Stimulated activated CD8-positive, alpha-beta memory T cell treated with anti-CD3 and anti-CD28 coated beads, Interleukin-4, amount 100 ng/mL, for 48 hours (primary cell): ENCODE measurements around the gene RASAL2.
"Not testable (repeated sequence)": the region's sequence is repeated elsewhere in the genome, so short reads cannot be mapped to it uniquely, and the experiment has no call there.

Source experiments
- DNase-seq: peaks from one replicate; pipeline ENCODE4 v3.0.0-alpha.2; 2020

Gene RASAL2

GRCh38 chr1:178241837-178242236, 147.9 kb downstream of the RASAL2 start:
- no peak for DNase-seq

DNA sequence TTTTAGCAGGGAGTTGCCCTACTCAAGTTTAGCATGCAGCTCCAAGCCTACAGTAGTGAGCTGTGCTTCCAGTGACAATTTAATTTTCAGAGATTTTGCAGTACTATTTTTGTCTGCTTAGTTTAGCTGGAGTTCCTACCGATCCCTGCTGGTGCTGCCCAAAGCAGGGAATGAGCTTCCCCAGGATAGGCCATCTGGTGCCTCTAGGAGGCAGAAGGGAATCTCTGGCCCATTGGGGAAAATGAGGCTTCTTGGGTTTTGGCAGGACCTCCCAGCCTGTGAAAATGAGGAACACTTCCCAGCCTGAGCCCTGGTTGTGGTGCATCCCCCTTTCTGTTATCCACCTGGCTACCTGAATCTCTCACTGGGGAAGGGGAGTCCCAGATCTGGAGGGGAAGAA, 149.2 kb downstream of the RASAL2 start:
- DNase-seq = no peak

DNA sequence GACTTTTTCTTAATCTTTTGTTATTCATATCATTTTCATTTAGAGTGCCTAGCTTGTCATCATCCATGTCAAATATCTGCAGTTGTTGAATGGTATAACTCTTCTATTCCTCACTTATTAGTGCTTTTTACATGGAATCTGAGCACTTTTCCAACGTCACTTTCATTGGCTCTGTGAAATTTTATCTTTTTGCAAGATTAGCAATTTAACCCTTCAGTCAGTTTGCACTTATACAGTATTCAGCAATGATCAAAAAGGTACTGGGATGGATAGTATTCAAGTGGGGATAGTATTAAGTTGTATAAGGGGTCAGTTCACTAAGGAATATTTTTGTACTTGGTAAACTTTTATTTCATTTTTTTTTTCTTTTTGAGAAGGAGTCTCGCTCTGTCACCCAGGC, 150.0 kb downstream of the RASAL2 start:
- no peak for DNase-seq

DNA sequence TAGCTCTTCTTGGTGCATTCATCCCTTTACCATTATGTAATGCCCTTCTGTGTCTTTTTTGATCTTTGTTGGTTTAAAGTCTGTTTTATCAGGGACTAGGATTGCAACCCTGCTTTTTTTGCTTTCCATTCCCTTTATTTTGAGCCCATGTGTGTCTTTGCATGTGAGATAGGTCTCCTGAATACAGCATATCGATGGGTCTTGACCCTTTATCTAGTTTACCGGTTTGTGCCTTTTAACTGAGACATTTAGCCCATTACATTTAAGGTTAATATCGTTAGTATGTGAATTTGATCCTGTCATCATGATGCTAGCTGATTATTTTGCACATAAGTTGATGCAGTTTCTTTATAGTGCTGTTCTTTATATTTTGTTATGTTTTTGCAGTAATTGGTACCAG, 154.4 kb downstream of the RASAL2 start:
- not testable (repeated sequence) for DNase-seq

- DNase-seq = not testable (repeated sequence)
Measured at GRCh38 chr1:178253581-178253980, 159.7 kb downstream of the RASAL2 start.

- DNase-seq = no peak
Measured at GRCh38 chr1:178254433-178254832, 160.5 kb downstream of the RASAL2 start.

DNA sequence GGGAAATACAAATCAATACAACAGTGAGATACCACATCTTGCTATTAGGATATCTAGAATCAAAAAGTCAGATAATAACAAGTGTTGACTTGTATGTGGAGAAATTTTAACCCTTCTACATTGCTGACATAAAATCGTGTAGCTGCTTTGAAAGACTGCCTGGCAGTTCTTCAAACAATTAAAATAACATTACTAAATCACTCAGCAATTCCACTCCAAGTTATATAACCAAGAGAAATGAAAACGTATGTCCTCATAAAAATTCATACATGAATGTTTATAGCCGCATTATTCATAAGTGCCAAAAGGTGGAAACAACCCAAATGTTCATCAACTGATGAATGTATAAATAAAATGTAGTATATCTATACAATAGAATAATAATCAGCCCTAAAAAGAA, 164.6 kb downstream of the RASAL2 start:
- DNase-seq = no peak

- no peak for DNase-seq
Measured at GRCh38 chr1:178262120-178262500, 168.2 kb downstream of the RASAL2 start.

DNA sequence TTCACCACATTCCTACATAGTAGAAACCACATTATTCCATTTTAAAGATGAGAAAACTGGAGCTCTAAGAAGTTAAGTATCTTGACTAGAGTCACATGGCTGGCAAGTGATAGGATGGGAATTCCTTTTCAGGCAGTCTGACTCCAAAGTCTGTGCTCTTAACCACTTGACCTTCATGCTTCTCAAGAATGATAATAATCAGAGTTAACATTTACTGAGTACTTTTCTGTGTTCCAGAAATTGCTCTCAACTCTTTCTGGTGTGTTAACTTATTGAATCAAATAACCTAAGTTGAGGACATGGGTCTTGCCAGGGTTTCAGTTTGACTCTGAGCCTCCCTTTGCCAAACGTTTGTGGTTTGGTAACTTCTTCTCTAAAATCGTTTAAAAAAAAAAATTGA, 169.4 kb downstream of the RASAL2 start:
- DNase-seq = no peak

- DNase-seq = no peak
Measured at GRCh38 chr1:178266113-178266512, 172.2 kb downstream of the RASAL2 start.

- no peak for DNase-seq
Measured at GRCh38 chr1:178266619-178267066, 172.7 kb downstream of the RASAL2 start.

- DNase-seq = no peak
Measured at GRCh38 chr1:178267646-178268094, 173.8 kb downstream of the RASAL2 start.

DNA sequence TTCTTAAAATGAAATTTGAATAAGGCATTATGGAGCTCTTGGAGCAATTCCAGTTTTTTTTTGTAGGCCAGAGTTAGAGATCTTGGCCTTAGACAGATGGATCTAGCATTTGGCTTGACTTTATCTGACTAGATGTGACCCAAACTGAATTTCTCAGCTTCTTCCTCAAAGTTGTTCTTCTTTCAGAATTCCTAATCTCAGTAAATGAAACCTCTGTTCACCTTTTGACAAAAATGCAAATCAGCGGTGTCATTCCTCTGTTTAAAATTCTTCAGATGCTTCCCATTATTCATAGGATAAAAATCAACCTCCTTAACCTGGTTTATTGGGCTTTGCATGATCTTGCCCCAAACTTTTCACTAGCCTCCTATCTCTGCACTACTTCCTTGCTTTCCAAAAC, 177.6 kb downstream of the RASAL2 start:
- DNase-seq = no peak

DNA sequence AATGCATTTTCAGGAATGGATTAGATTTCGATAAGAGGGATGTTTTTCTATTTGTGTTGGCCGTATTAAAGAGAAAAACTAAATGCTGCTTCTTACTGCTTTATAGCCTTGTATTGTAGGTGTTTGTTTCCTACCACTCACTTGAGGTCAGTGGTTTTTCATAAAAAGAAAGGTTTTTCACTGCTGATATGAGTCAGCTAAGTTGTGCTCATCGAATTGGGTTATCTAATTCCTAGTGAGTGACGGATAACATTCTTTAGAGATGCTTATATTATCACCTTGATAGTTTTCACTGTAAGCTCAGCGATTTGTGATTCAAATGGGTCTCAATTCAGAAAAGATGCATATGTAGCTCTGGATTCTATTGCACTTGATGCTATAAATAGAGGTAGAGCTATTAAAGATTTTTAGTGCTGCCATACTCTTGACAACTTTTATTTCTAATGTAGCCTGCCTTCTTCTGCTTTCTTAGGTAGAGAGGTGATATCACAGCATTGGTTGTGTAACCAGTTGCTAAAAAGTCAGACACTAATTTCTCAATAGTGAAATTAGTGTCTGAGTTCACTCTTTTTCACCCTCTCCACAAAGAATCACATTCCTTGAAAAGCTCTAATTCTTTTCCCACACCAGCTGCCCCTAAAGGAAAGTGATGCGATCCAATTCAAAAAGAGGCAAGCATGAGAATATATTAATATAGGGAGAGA, 180.0 kb downstream of the RASAL2 start:
- DNase-seq = no peak

DNA sequence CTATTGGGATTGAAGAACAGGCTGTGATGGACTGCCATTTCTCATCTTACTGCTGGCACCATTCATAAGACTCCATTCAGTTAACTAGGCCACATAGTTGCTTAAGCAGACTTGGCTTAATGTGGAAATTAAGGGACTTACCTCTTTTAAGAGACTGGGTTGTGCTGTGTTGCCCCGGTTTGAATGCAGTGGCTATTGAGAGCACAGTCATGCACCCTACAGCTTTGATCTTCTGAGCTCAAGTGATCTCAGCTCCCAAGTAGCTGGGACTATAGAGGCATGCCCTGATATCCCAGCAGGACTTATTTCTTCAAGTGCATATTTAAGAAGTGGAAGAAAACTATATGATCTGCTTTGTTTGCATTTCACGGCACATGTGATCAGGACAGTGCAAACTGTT, 181.1 kb downstream of the RASAL2 start:
- no peak for DNase-seq

DNA sequence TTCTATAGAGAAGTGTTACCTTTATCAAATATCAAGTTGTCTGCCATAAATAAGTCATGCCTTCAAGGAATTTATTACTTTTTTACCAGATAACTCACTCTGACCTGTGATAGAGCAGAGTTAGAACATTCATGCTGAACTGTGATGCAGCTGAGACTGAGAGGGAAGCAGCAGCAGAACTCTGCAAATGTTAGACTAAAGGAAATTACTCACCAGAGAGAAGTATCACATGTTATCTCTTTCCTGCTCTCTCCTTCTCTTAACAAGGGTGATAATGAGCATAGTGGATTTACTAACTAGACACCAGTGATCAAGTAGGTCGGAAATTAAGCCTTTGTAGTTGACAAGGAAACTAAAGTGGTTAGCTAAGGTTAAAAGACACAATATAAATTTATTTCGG, 181.6 kb downstream of the RASAL2 start:
- no peak for DNase-seq

- DNase-seq = no peak
Measured at GRCh38 chr1:178277793-178278530, 184.1 kb downstream of the RASAL2 start.

DNA sequence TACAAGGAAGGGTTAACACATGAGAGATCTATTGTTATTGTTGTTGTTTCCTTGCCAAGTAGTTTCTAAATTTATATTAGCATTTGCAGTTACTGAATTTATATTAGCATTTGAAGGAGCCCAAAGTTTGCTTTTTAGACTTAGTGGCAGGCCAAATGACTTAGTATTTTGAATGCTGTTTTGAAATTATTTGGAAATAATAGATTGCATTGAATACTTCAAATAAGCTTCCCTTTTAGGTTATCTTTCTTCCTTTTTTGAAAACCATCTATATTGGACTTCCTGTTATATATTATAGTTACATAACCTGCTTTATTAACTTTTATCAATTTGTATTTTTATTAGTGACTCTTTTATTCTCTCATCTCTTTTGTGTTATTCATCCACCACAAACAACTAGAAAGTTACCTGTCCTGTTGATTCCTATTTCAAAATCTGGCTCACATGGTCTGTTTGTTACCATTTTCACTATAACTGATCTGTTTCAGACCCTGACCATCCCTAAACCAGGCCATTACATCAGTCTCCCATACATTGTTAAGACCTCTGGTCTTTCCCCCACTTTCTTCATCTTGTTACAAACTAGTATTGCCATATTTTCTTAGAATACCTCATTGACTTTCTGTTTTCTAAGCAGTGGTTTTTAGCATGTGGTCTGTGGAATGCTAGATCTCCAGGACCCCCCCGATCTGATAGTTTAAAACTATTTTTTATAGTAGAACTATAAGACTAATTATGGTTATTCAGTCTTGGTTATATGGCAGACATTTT, 185.2 kb downstream of the RASAL2 start:
- DNase-seq = no peak

GRCh38 chr1:178282949-178283367, 189.1 kb downstream of the RASAL2 start:
- no peak for DNase-seq

DNA sequence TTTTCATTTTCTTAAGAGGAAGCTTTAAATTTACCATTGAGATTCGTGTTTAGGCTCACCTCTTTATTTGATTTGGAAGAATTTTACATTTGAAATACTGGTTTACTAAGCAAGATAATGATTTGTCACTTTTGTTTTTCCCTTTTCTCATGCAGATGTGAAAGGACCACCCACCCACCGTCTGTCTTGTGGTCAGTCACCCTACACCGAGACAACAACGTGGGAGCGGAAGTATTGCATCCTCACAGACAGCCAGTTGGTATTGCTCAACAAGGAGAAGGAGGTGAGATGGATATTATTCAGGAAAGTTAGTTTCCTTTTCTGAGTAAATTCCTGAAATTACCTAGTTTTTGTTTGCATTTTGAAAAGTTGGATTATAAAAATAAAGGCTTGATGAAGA, 189.5 kb downstream of the RASAL2 start:
- no peak for DNase-seq

- no peak for DNase-seq
Measured at GRCh38 chr1:178284058-178284457, 190.2 kb downstream of the RASAL2 start.

- no peak for DNase-seq
Measured at GRCh38 chr1:178291166-178291565, 197.3 kb downstream of the RASAL2 start.

DNA sequence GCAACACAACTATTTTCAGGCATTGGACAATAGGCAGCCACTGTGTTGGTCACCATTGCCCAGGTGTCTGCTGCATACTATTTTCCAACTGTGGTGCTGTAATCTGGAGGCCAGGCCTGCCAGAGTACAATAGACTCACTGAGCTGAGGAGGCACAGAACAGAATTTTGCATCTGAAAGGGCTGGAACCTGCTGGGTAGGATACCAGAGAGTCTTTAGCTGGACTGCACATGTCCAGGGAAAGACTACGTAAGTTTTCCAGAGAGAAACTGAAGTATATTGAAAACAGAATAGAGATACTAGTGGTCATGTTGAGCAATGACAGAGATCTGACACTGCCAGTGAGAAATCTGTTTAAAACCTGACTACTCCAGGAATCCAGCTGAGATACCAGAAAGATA, 200.8 kb downstream of the RASAL2 start:
- DNase-seq = no peak

- DNase-seq = no peak
Measured at GRCh38 chr1:178300352-178300699, 206.4 kb downstream of the RASAL2 start.
